H9 (cell line): ENCODE data around the gene FBXL22. TPM values are rescaled to one million over a fixed set of nuclear protein-coding genes. Genes with fewer than 3 reads are reported as not detected.

Source experiments
- DNase-seq: peaks from one replicate; pipeline ENCODE4 v3.0.0-alpha.2; 2017
- H2AFZ ChIP-seq: one replicate; pipeline ENCODE4 v1.6.1; 2013; ENCODE audit warnings: mild to moderate bottlenecking, low read length, control low read depth, moderate library complexity
- H2AK5ac ChIP-seq: 2 replicates; pipeline ENCODE4 v1.6.1; 2013; ENCODE audit warnings: low read length, control low read depth, mixed read lengths; ENCODE audit not compliant: insufficient read length
- H2BK120ac ChIP-seq: one replicate; pipeline ENCODE4 v1.6.1; 2013; ENCODE audit warnings: low read depth, mild to moderate bottlenecking, low read length, control low read depth, inconsistent platforms; ENCODE audit not compliant: poor library complexity, severe bottlenecking
- H2BK12ac ChIP-seq: 2 replicates; pipeline ENCODE4 v1.6.1; 2013; ENCODE audit warnings: low read length, control low read depth, mixed read lengths, low read depth; ENCODE audit not compliant: insufficient read length
- H2BK15ac ChIP-seq: 2 replicates; pipeline ENCODE4 v1.6.1; 2013; ENCODE audit warnings: low read depth, low read length, control low read depth
- H2BK20ac ChIP-seq: one replicate; pipeline ENCODE4 v1.6.1; 2013; ENCODE audit warnings: low read depth, mild to moderate bottlenecking, low read length, control low read depth, inconsistent platforms; ENCODE audit not compliant: poor library complexity, severe bottlenecking
- H2BK5ac ChIP-seq: 2 replicates; pipeline ENCODE4 v1.6.1; 2013; ENCODE audit warnings: low read length, control low read depth, mixed read lengths; ENCODE audit not compliant: insufficient read length
- H3K14ac ChIP-seq: 2 replicates; pipeline ENCODE4 v1.6.1; 2013; ENCODE audit warnings: low read length, control low read depth; ENCODE audit not compliant: insufficient read depth
- H3K18ac ChIP-seq: 2 replicates; pipeline ENCODE4 v1.6.1; 2013; ENCODE audit warnings: low read depth, mild to moderate bottlenecking, mixed read lengths, low read length, control low read depth; ENCODE audit not compliant: insufficient read length
- H3K23ac ChIP-seq: 2 replicates; pipeline ENCODE4 v1.6.1; 2013; ENCODE audit warnings: low read length, control low read depth, mixed read lengths, low read depth; ENCODE audit not compliant: insufficient read length
- H3K23me2 ChIP-seq: 2 replicates; pipeline ENCODE4 v1.6.1; 2013; ENCODE audit warnings: low read depth, mild to moderate bottlenecking, mixed read lengths, low read length, control low read depth; ENCODE audit not compliant: insufficient read length, poor library complexity, severe bottlenecking
- H3K27ac ChIP-seq: 2 replicates; pipeline ENCODE4 v1.5.1; 2013; ENCODE audit warnings: low read length, control low read depth, mixed read lengths, low read depth; ENCODE audit not compliant: insufficient read length
- H3K27me3 ChIP-seq: 2 replicates; pipeline ENCODE4 v1.6.1; 2013; ENCODE audit warnings: low read length, control low read depth, inconsistent platforms; ENCODE audit not compliant: insufficient read depth
- H3K4ac ChIP-seq: 2 replicates; pipeline ENCODE4 v1.6.1; 2013; ENCODE audit warnings: low read depth, mild to moderate bottlenecking, control low read depth, inconsistent platforms, low read length, moderate library complexity
- H3K4me1 ChIP-seq: 2 replicates; pipeline ENCODE4 v1.6.1; 2013; ENCODE audit warnings: low read length, control low read depth, inconsistent platforms; ENCODE audit not compliant: insufficient read depth
- H3K4me2 ChIP-seq: 2 replicates; pipeline ENCODE4 v1.6.1; 2013; ENCODE audit warnings: low read length, control low read depth, mixed read lengths; ENCODE audit not compliant: insufficient read length, insufficient read depth
- H3K56ac ChIP-seq: 2 replicates; pipeline ENCODE4 v1.6.1; 2013; ENCODE audit warnings: low read depth, mild to moderate bottlenecking, mixed read lengths, low read length, control low read depth; ENCODE audit not compliant: insufficient read length
- H3K79me1 ChIP-seq: 2 replicates; pipeline ENCODE4 v1.6.1; 2013; ENCODE audit warnings: low read depth, mild to moderate bottlenecking, moderate library complexity, low read length, control low read depth, inconsistent platforms; ENCODE audit not compliant: insufficient read depth, poor library complexity, severe bottlenecking
- H3K79me2 ChIP-seq: 2 replicates; pipeline ENCODE4 v1.6.1; 2013; ENCODE audit warnings: low read length, control low read depth, inconsistent platforms; ENCODE audit not compliant: insufficient read depth
- H3K9ac ChIP-seq: 2 replicates; pipeline ENCODE4 v1.6.1; 2013; ENCODE audit warnings: low read length, control low read depth, mixed read lengths; ENCODE audit not compliant: insufficient read length; ENCODE audit errors: extremely low read depth
- H3K9me3 ChIP-seq: one replicate; pipeline ENCODE4 v1.6.1; 2013; ENCODE audit warnings: low read depth, low read length, inconsistent platforms; ENCODE audit not compliant: control insufficient read depth
- H3T11ph ChIP-seq: one replicate; pipeline ENCODE4 v1.6.1; 2013; ENCODE audit warnings: mild to moderate bottlenecking, low read length, control low read depth, inconsistent platforms
- H4K20me1 ChIP-seq: one replicate; pipeline ENCODE4 v1.6.1; 2013; ENCODE audit not compliant: control insufficient read depth, insufficient read length, insufficient read depth
- H4K5ac ChIP-seq: 2 replicates; pipeline ENCODE4 v1.6.1; 2013; ENCODE audit warnings: low read depth, mild to moderate bottlenecking, mixed read lengths, low read length, control low read depth; ENCODE audit not compliant: insufficient read length
- H4K8ac ChIP-seq: replicated peaks from 2 replicates; pipeline ENCODE4 v1.6.1; 2013; ENCODE audit warnings: low read length, control low read depth, mixed read lengths, low read depth; ENCODE audit not compliant: insufficient read length
- H4K91ac ChIP-seq: 2 replicates; pipeline ENCODE4 v1.6.1; 2013; ENCODE audit warnings: low read depth, mild to moderate bottlenecking, moderate library complexity, mixed read lengths, low read length, control low read depth; ENCODE audit not compliant: insufficient read length
- H3K27ac Mint-ChIP-seq, 3 experiments: 2 replicates in 2 of 3; 3 replicates in 1 of 3; pipeline ENCODE4 v1.8.0; 2020 to 2021; ENCODE audit warnings: mixed read lengths in 3 of 3, mild to moderate bottlenecking in 1 of 3, moderate library complexity in 1 of 3
- H3K27me3 Mint-ChIP-seq: 2 replicates; pipeline ENCODE4 v1.8.0; 2021; ENCODE audit warnings: low read depth, mild to moderate bottlenecking, moderate library complexity, mixed read lengths
- H3K36me3 Mint-ChIP-seq, 3 experiments: 2 replicates in 2 of 3; 3 replicates in 1 of 3; pipeline ENCODE4 v1.8.0; 2020 to 2021; ENCODE audit warnings: low read depth in 3 of 3, mixed read lengths in 3 of 3; ENCODE audit not compliant: insufficient read depth in 1 of 3
- H3K4me1 Mint-ChIP-seq, 2 experiments: 2 replicates each; pipeline ENCODE4 v1.8.0; 2020; ENCODE audit warnings: mixed read lengths in 2 of 2
- H3K4me3 Mint-ChIP-seq, 2 experiments: 2 replicates in 1 of 2; 3 replicates in 1 of 2; pipeline ENCODE4 v1.8.0; 2020 to 2021; ENCODE audit warnings: mild to moderate bottlenecking in 2 of 2, mixed read lengths in 2 of 2, moderate library complexity in 1 of 2
- H3K9me3 Mint-ChIP-seq, 2 experiments: 2 replicates in 1 of 2; 3 replicates in 1 of 2; pipeline ENCODE4 v1.8.0; 2020; ENCODE audit warnings: mild to moderate bottlenecking in 2 of 2, mixed read lengths in 2 of 2, moderate library complexity in 1 of 2
- WGBS: extraction: QIAGEN DNeasy Blood & Tissue Kit; methylation state at CpG from one replicate; pipeline ENCODE4 v1.1.7; 2013; ENCODE audit warnings: missing lambda C conversion rate, low lambda C conversion rate, mixed read lengths; ENCODE audit not compliant: insufficient read length; ENCODE audit errors: extremely low coverage; 5-methylcytosine and 5-hydroxymethylcytosine counted together
- total RNA-seq: library from RNA; stranded (reverse); gene quantifications from 2 replicates; pipeline ENCODE4 v1.2.1, GENCODE V29; 2021
- TF ChIP-seq, protein P1 (sequence below): fragments of 200-600 bp; sonication (generic); conservative IDR thresholded peaks from 3 replicates; pipeline ENCODE4 v1.8.0; 2021; ENCODE audit warnings: antibody characterized with exemption, mild to moderate bottlenecking

Gene FBXL22
- total RNA-seq, 1 experiment from 2014 or later, result 0.52 TPM

DNA sequence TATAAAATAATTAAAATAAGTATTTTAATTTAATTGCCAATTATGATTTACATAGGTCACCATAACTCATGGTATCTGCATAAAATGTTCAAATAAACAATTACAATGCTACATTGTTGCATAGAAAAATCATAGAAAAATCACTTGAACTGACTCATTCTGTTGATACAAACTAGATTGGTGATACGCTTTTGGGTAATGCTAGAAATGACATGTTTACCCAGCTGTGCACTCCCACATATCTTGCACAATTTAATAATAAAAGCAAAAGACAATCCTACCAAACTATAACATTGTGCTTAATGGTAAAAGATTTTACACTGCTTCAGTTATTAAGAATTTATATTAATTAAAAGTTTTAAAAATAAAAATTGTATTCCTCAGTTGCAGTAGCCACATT lies 45.8 kb upstream of the FBXL22 start:
- Histone ChIP-seq H3K4me2 (no peak overlapping the region), H4K5ac (no peak overlapping the region), H2AFZ (no peak overlapping the region), H3K9me3 (no peaks in the 10 kb centered on the region), H2AK5ac (no peak overlapping the region), H2BK120ac (no peak overlapping the region), H3K9ac (no peak overlapping the region), H3K4me1 (peaks cover 2% of the 10 kb centered on the region; the same call in 1 of the 2 replicates), H3K23ac (no peak overlapping the region), H3K79me2 (no peaks in the 10 kb centered on the region), H3K27ac (no peak overlapping the region), H2BK12ac (no peak overlapping the region), H3K56ac (no peak overlapping the region), H3K4ac (no peak overlapping the region), H2BK5ac (no peak overlapping the region), H3K27me3 (no peaks in the 10 kb centered on the region), H3K18ac (no peak overlapping the region), H4K8ac (no peak overlapping the region), H2BK15ac (no peak overlapping the region), H4K20me1 (no peaks in the 10 kb centered on the region), H3K23me2 (no peaks in the 10 kb centered on the region), H4K91ac (no peak overlapping the region), H3T11ph (no peak overlapping the region), H3K79me1 (no peaks in the 10 kb centered on the region), H3K14ac (no peak overlapping the region), H2BK20ac (no peak overlapping the region)
- Mint-ChIP-seq H3K9me3 (no peaks in the 10 kb centered on the region), H3K27me3 (no peaks in the 10 kb centered on the region), H3K4me3 (no peak overlapping the region), H3K36me3 (no peaks in the 10 kb centered on the region; a peak in 1 of 7 replicates), H3K4me1 (peaks cover 18 to 27% of the 10 kb centered on the region in 2 experiments), H3K27ac (no peak overlapping the region)
- no CpG with 5 or more reads among the region's 1 CpG for WGBS
- DNase-seq, result no peak
- TF ChIP-seq, protein P1, sequence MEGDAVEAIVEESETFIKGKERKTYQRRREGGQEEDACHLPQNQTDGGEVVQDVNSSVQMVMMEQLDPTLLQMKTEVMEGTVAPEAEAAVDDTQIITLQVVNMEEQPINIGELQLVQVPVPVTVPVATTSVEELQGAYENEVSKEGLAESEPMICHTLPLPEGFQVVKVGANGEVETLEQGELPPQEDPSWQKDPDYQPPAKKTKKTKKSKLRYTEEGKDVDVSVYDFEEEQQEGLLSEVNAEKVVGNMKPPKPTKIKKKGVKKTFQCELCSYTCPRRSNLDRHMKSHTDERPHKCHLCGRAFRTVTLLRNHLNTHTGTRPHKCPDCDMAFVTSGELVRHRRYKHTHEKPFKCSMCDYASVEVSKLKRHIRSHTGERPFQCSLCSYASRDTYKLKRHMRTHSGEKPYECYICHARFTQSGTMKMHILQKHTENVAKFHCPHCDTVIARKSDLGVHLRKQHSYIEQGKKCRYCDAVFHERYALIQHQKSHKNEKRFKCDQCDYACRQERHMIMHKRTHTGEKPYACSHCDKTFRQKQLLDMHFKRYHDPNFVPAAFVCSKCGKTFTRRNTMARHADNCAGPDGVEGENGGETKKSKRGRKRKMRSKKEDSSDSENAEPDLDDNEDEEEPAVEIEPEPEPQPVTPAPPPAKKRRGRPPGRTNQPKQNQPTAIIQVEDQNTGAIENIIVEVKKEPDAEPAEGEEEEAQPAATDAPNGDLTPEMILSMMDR, result no peak
